Body of pancreas (tissue), 4 donors: ENCODE measurements around the gene PPP1R9A. TPM values are rescaled to one million over a fixed set of nuclear protein-coding genes. Genes with fewer than 3 reads are reported as not detected.
A peak's percentile ranks its signal among the peaks of the same experiment; 100 is the strongest.

Experiments
- ATAC-seq: fragments of 150-250 bp; one replicate; pipeline ENCODE4 v1.9.1; 2016
- DNase-seq, 4 donors: peaks; one replicate each; pipeline ENCODE4 v3.0.0-alpha.2; 2019
- H3K27ac ChIP-seq, 4 donors: fragments of 200-600 bp; sonication (generic); 1 replicate in 3 of 4; 2 replicates in 1 of 4; pipeline versions ENCODE4 v1.5.1 to v1.6.1; 2016 to 2019; ENCODE audit warnings: mild to moderate bottlenecking in 1 of 4, mixed read lengths in 1 of 4, moderate library complexity in 1 of 4
- H3K27me3 ChIP-seq, 2 donors: fragments of 200-600 bp; sonication (generic); one replicate each; pipeline ENCODE4 v1.6.0; 2016; ENCODE audit warnings: mild to moderate bottlenecking in 1 of 2
- H3K36me3 ChIP-seq, 2 donors: fragments of 200-600 bp; sonication (generic); replicated peaks in 1 of 2; 2 replicates each; pipeline ENCODE4 v1.5.1; 2016; ENCODE audit warnings: low read depth in 2 of 2; ENCODE audit not compliant: insufficient read depth in 1 of 2
- H3K4me1 ChIP-seq: fragments of 200-600 bp; sonication (generic); one replicate; pipeline ENCODE4 v1.6.0; 2016
- H3K4me3 ChIP-seq, 2 donors: fragments of 200-600 bp; sonication (generic); 1 replicate in 1 of 2; 2 replicates in 1 of 2; pipeline ENCODE4 v1.5.1; 2016 to 2019
- H3K9me3 ChIP-seq, 3 donors: fragments of 200-600 bp; sonication (generic); 1 replicate in 2 of 3; 2 replicates in 1 of 3; pipeline ENCODE4 v1.5.1; 2016
- CTCF ChIP-seq, 7 experiments: fragments of 450-650 bp in 4 of 7; fragments of 200-600 bp in 3 of 7; sonication (generic) in 3 of 7; IDR thresholded peaks; one replicate each; pipeline ENCODE4 v1.5.1; 2016 to 2019; ENCODE audit warnings: antibody characterized with exemption in 7 of 7
- POLR2A ChIP-seq, 3 donors: fragments of 450-650 bp; IDR thresholded peaks; one replicate each; pipeline ENCODE4 v1.6.1; 2016; ENCODE audit warnings: antibody characterized with exemption in 3 of 3, mild to moderate bottlenecking in 2 of 3
- WGBS, 2 donors: methylation state at CpG; one replicate each; pipeline ENCODE4 v1.1.5; 2017; 5-methylcytosine and 5-hydroxymethylcytosine counted together
- intact Hi-C: fragments of 100-400 bp; cut with DNase I; formaldehyde crosslinking; loops from one replicate; pipeline ENCODE4 v1.15.1; 2023
- total RNA-seq, 2 donors: library from RNA; depleted of rRNA; stranded (reverse); fragments of >200 nt; gene quantifications; one replicate each; pipeline ENCODE4 v1.1.0, GENCODE V29; 2016

PPP1R9A gene
- total RNA-seq, 2 donors from 2014 or later, result 16.1 to 44.2 TPM

DNA sequence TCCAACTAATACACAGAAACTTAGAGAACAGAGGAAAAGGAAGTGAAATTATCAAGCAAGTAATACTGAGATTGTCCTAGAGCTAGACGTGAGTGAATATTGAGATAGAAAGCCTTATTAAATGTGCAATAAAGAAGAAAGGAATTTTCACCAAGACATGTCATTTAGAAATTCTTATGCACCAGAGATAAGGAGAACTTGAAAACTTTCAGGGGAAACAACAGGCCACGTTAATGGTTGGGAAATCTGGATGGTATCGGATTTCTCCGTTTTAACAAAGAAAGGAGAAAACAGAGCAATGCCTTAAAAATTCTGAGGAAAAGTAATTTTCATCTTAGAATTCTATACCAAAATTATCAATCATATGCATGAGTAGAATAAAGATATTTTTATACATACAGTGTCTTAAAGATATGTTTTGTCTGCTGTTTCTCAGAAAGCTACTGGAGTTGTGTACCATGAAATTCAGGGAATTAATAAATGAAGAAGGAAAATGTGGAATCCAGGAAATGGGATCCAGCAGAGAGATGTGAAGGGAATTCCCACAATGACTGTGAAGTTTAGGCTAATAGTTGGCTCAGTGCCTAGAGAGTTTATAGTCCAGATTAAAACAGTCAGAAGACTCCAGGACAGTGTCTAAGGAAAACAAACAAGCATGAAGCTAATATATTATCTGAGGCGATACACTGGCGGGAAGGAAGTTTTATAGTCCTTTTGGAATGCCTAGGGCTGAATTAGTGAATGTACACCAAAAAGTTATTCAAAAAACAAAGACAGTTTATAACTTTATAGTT, 159.5 kb downstream of the PPP1R9A start:
- Histone ChIP-seq H3K4me3 (no peak overlapping the region), H3K9me3 (no peaks in the 10 kb centered on the region), H3K27me3 (no peaks in the 10 kb centered on the region), H3K4me1 (peaks cover 9% of the 10 kb centered on the region), H3K36me3 (no peaks in the 10 kb centered on the region), H3K27ac (no peak overlapping the region)
- intact Hi-C loops, result no loop called here
- peak; percentile 12 for ATAC-seq
- DNase-seq, result no peak
- WGBS, 2 donors, result 79 to 82% methylated on average over 6 of the region's 6 CpGs
- TF ChIP-seq POLR2A (IDR thresholded peaks at IDR 0.05) (no peak), CTCF (IDR thresholded peaks at IDR 0.05) (no peak)

DNA sequence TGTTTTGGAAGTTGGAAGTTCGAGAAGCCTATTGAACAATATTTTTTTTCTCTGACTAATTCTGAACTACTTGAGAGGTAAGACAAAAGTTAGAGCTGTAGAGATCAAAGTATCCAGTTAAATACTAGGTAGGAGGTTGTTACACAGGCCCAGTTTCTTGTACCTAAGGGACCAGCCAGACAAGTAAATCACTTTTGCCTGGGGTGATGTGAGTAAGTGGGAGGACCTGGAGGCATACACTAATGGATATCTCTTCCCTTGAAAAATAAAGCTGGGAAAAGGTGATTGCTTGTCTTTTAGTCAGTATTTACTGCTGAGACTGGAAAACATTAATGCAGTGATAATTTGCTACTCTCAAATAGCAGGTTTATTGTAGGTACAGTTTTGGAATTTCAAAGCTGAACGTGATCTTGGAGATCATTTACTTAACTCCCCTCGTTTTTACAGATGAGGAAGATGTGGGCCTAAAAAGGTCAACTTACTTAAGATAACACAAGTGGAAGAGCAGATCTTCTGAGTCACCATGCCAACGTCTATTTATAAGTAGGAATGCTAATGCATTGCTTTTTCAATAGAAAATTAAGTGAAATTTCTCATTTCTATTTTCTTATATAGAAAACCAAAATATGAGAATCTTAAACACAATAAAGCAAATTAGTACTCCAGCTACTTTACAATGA, 181.3 kb downstream of the PPP1R9A start:
- no peaks in the 10 kb centered on the region for H3K4me1 ChIP-seq
- 54 to 61% methylated on average over 4 of the region's 4 CpGs for WGBS, 2 donors
- H3K9me3 ChIP-seq, result no peaks in the 10 kb centered on the region
- H3K4me3 ChIP-seq, result no peak overlapping the region
- H3K27ac ChIP-seq, result no peak overlapping the region
- no peaks in the 10 kb centered on the region for H3K36me3 ChIP-seq
- H3K27me3 ChIP-seq, result no peaks in the 10 kb centered on the region
- TF ChIP-seq POLR2A (IDR thresholded peaks at IDR 0.05) (no peak), CTCF (IDR thresholded peaks at IDR 0.05) (no peak)
- DNase-seq (no peak), ATAC-seq (no peak)
- intact Hi-C loops, result no loop called here

DNA sequence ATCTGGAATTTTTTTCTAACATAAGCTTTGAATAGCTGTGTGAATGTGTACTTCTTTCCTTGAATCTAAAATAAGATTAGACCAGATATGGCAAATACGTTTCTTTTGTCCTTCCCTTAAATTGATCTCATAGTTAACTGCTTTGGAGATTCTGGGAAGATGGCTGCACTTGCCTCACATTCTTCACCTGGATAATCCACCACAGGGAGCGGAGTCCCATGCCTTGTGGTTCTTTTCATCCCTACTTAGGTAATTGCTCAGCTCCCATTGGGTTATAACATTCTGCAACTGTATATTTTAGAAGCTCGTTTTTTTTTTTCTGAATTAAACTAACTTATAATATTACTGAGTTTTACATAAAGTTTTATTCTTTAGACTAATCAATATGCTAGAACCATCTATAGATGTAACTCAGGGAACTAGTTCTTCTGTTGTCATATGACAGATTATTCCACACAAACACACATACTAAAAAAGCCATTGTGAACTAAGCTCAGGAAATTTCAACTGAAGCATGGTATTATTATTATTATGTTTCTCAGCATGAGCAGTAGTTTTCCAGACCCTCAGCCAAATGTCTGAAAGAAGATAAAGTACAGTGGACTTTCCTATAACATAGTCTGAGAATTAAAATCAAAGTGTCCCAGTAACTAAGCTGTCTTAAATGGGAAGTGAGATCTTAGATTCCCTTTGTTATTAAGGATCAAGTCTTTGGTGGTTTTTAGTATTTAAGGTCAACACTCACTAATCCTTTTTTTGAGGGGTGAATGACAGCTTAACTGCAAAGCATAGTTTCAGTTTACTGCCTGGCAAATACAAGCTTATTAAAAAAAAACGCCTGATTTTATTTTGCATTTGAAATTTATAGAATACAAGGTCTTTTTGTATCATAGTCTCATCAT, 182.3 kb downstream of the PPP1R9A start:
- Histone ChIP-seq H3K4me3 (no peak overlapping the region), H3K36me3 (no peaks in the 10 kb centered on the region), H3K27ac (no peak overlapping the region), H3K4me1 (no peaks in the 10 kb centered on the region), H3K27me3 (no peaks in the 10 kb centered on the region), H3K9me3 (no peaks in the 10 kb centered on the region)
- DNase-seq (no peak), ATAC-seq (no peak)
- 66 to 69% methylated on average over 4 of the region's 4 CpGs for WGBS, 2 donors
- TF ChIP-seq CTCF (IDR thresholded peaks at IDR 0.05) (no peak), POLR2A (IDR thresholded peaks at IDR 0.05) (no peak)
- intact Hi-C loops, result no loop called here

DNA sequence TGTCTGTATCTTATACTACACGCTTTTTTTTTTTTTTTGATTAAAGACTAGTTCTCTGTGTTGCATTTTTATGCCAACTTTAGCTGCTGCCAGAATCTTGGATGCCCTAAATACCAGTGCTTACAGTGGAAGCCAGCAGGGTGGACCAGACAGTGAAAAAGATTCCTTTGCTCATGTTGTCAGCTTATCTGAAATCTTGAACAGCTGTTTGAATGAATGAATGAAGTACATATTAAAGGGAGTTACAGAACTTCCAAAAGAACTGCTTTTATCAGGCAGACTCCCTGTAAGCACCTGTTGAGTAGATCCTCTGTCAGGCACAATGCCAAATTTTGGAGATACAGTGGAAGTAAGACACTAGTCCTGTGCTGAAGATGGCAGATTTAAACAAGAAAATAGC, 184.9 kb downstream of the PPP1R9A start:
- intact Hi-C loops, result no loop called here
- H3K4me3 ChIP-seq, result no peak overlapping the region
- H3K4me1 ChIP-seq, result peaks cover 13% of the 10 kb centered on the region
- H3K27me3 ChIP-seq, result no peaks in the 10 kb centered on the region
- DNase-seq (no peak), ATAC-seq (no peak)
- WGBS, 2 donors, result 37 to 48% methylated on average over 1 of the region's 1 CpG
- H3K27ac ChIP-seq, result no peak overlapping the region
- no peaks in the 10 kb centered on the region for H3K9me3 ChIP-seq
- H3K36me3 ChIP-seq, result no peaks in the 10 kb centered on the region
- TF ChIP-seq POLR2A (IDR thresholded peaks at IDR 0.05), result no peak
- TF ChIP-seq CTCF (IDR thresholded peaks at IDR 0.05), result no peak
